Smooth muscle cell (in vitro differentiated cells): ENCODE data around the gene TMEM150B. TPM values are rescaled to one million over a fixed set of nuclear protein-coding genes. Genes with fewer than 3 reads are reported as not detected.
A peak's percentile ranks its signal among the peaks of the same experiment; 100 is the strongest.

ENCODE experiments used
- DNase-seq: peaks from one replicate; lab custom pipeline; 2025; ENCODE audit not compliant: unreplicated experiment; lab: John Stamatoyannopoulos, UW
- H2AFZ ChIP-seq: fragments of 200-600 bp; sonication (generic); 2 replicates; pipeline ENCODE4 v1.6.0; 2016; ENCODE audit warnings: antibody characterized with exemption, low read depth, mild to moderate bottlenecking
- H3F3A ChIP-seq: fragments of 200-600 bp; sonication (generic); 2 replicates; pipeline ENCODE4 v1.6.0; 2017; ENCODE audit warnings: antibody characterized with exemption, low read depth
- H3K27ac ChIP-seq: fragments of 200-600 bp; sonication (generic); 2 replicates; pipeline ENCODE4 v1.5.1; 2016; ENCODE audit warnings: low read depth, mild to moderate bottlenecking
- H3K27me3 ChIP-seq: fragments of 200-600 bp; sonication (generic); 2 replicates; pipeline ENCODE4 v1.6.1; 2016; ENCODE audit warnings: low read depth, mild to moderate bottlenecking
- H3K36me3 ChIP-seq: fragments of 200-600 bp; sonication (generic); 2 replicates; pipeline ENCODE4 v1.5.1; 2016; ENCODE audit warnings: low read depth
- H3K4me1 ChIP-seq: fragments of 200-600 bp; sonication (generic); 2 replicates; pipeline ENCODE4 v1.5.1; 2016; ENCODE audit warnings: low read depth
- H3K4me2 ChIP-seq: fragments of 200-600 bp; sonication (generic); 2 replicates; pipeline ENCODE4 v1.6.0; 2016; ENCODE audit warnings: mild to moderate bottlenecking
- H3K4me3 ChIP-seq: fragments of 200-600 bp; sonication (generic); 2 replicates; pipeline ENCODE4 v1.5.1; 2016; ENCODE audit warnings: mild to moderate bottlenecking
- H3K79me2 ChIP-seq: fragments of 200-600 bp; sonication (generic); 2 replicates; pipeline ENCODE4 v1.6.0; 2016; ENCODE audit warnings: low read depth, mild to moderate bottlenecking
- H3K9ac ChIP-seq: fragments of 200-600 bp; sonication (generic); 2 replicates; pipeline ENCODE4 v1.6.0; 2016; ENCODE audit warnings: low read depth
- H3K9me3 ChIP-seq: fragments of 200-600 bp; sonication (generic); replicated peaks from 2 replicates; pipeline ENCODE4 v1.5.1; 2016; ENCODE audit warnings: low read depth
- H4K20me1 ChIP-seq: fragments of 200-600 bp; sonication (generic); 2 replicates; pipeline ENCODE4 v1.6.0; 2016; ENCODE audit warnings: low read depth
- CTCF ChIP-seq: fragments of 200-600 bp; sonication (generic); IDR thresholded peaks from 2 replicates; pipeline ENCODE4 v1.5.1; 2017; ENCODE audit warnings: borderline replicate concordance, mild to moderate bottlenecking, antibody characterized with exemption; ENCODE audit not compliant: insufficient read depth, poor library complexity, severe bottlenecking
- WGBS: methylation state at CpG from one replicate; pipeline ENCODE4 v1.1.7; 2016; ENCODE audit warnings: low lambda C conversion rate; 5-methylcytosine and 5-hydroxymethylcytosine counted together
- polyA plus RNA-seq: library from polyadenylated mRNA; unstranded; fragments of >200 nt; fragmentation: Nextera tagmentation; extraction: Ambion mirVana; gene quantifications from 2 replicates; pipeline ENCODE4 v1.2.1, GENCODE V29; 2016
- total RNA-seq: library from RNA; depleted of rRNA; stranded (reverse); fragments of >200 nt; gene quantifications from 2 replicates; pipeline ENCODE4 v1.2.3, GENCODE V29; 2014

Gene TMEM150B
- total and polyA plus RNA-seq, 2 experiments from 2014 or later = not detected

- no peak overlapping the region for H3K4me3 ChIP-seq
- H3K4me2 ChIP-seq = no peak overlapping the region
- no peak for TF ChIP-seq CTCF
- no peaks in the 10 kb centered on the region for H3K79me2 ChIP-seq
- H3F3A ChIP-seq = no peaks in the 10 kb centered on the region
- no peak overlapping the region for H3K9ac ChIP-seq
- H3K4me1 ChIP-seq = no peaks in the 10 kb centered on the region
- H2AFZ ChIP-seq = no peak overlapping the region
- DNase-seq = no peak
- no peak overlapping the region for H3K27ac ChIP-seq
- no peaks in the 10 kb centered on the region for H3K36me3 ChIP-seq
- H4K20me1 ChIP-seq = no peaks in the 10 kb centered on the region
- H3K9me3 ChIP-seq = no peaks in the 10 kb centered on the region
- no peaks in the 10 kb centered on the region for H3K27me3 ChIP-seq
- 89% methylated on average over 5 of the region's 8 CpGs for WGBS
Observed at GRCh38 chr19:55320844-55321419, 4.2 kb downstream of the TMEM150B start.

GRCh38 chr19:55319785-55320184 is 5.4 kb downstream of the TMEM150B start:
- Histone ChIP-seq H3K4me2 (peak overlapping the region; percentile 85), H3K27ac (no peak overlapping the region), H4K20me1 (no peaks in the 10 kb centered on the region), H3K79me2 (no peaks in the 10 kb centered on the region), H2AFZ (peak overlapping the region; percentile 84), H3K9me3 (no peaks in the 10 kb centered on the region), H3K4me3 (peak overlapping the region; percentile 32), H3K4me1 (no peaks in the 10 kb centered on the region), H3K9ac (no peak overlapping the region), H3K36me3 (no peaks in the 10 kb centered on the region), H3F3A (no peaks in the 10 kb centered on the region), H3K27me3 (no peaks in the 10 kb centered on the region)
- TF ChIP-seq CTCF = no peak
- 26% methylated on average over 21 of the region's 21 CpGs for WGBS
- no peak for DNase-seq

GRCh38 chr19:55316646-55317045 is 8.5 kb downstream of the TMEM150B start:
- H3K36me3 ChIP-seq = no peaks in the 10 kb centered on the region
- no peak overlapping the region for H2AFZ ChIP-seq
- no peaks in the 10 kb centered on the region for H4K20me1 ChIP-seq
- no peak overlapping the region for H3K4me3 ChIP-seq
- WGBS = 88% methylated on average over 8 of the region's 8 CpGs
- H3K27ac ChIP-seq = no peak overlapping the region
- H3K4me2 ChIP-seq = no peak overlapping the region
- no peaks in the 10 kb centered on the region for H3K27me3 ChIP-seq
- DNase-seq = no peak
- no peaks in the 10 kb centered on the region for H3K9me3 ChIP-seq
- H3K9ac ChIP-seq = no peak overlapping the region
- no peak for TF ChIP-seq CTCF
- no peaks in the 10 kb centered on the region for H3F3A ChIP-seq
- no peaks in the 10 kb centered on the region for H3K79me2 ChIP-seq
- H3K4me1 ChIP-seq = no peaks in the 10 kb centered on the region

- Histone ChIP-seq H3K4me2 (no peak overlapping the region), H3K4me3 (no peak overlapping the region)
- TF ChIP-seq CTCF = no peak
Observed at GRCh38 chr19:55315956-55316525, 9.1 kb downstream of the TMEM150B start.

More at GRCh38 chr19:55315956-55316525, 9.1 kb downstream of the TMEM150B start:
- Histone ChIP-seq H3K9ac (no peak overlapping the region), H3K27ac (no peak overlapping the region), H2AFZ (no peak overlapping the region), H4K20me1 (no peaks in the 10 kb centered on the region), H3K4me1 (no peaks in the 10 kb centered on the region), H3F3A (no peaks in the 10 kb centered on the region), H3K27me3 (no peaks in the 10 kb centered on the region), H3K9me3 (no peaks in the 10 kb centered on the region), H3K79me2 (no peaks in the 10 kb centered on the region), H3K36me3 (no peaks in the 10 kb centered on the region)
- DNase-seq = no peak
- 93% methylated on average over 13 of the region's 13 CpGs for WGBS
